Activated CD8-positive, alpha-beta memory T cell treated with anti-CD3 and anti-CD28 coated beads, Interleukin-2, amount 50 U/mL, for 48 hours (primary cell): ENCODE measurements around the gene NXPH3.
A peak's percentile ranks its signal among the peaks of the same experiment; 100 is the strongest.
"Not testable (repeated sequence)": the region's sequence is repeated elsewhere in the genome, so short reads cannot be mapped to it uniquely, and the experiment has no call there.

Source experiments
- DNase-seq: peaks from one replicate; pipeline ENCODE4 v3.0.0-alpha.2; 2020

NXPH3 gene

GRCh38 chr17:49575679-49576087, at the start of gene NXPH3:
TSS of gene NXPH3 (plus strand) at chr17:49575871. CDS start at chr17:49576220, 349 bp downstream.
- peak; percentile 93 for DNase-seq

- no peak for DNase-seq
These were observed 47.6 kb upstream of the NXPH3 start for GRCh38 chr17:49527927-49528651.

- no peak for DNase-seq
These were observed 46.7 kb upstream of the NXPH3 start for GRCh38 chr17:49528966-49529365.

- DNase-seq: no peak
These were observed 45.6 kb upstream of the NXPH3 start for GRCh38 chr17:49530118-49530517.

DNA sequence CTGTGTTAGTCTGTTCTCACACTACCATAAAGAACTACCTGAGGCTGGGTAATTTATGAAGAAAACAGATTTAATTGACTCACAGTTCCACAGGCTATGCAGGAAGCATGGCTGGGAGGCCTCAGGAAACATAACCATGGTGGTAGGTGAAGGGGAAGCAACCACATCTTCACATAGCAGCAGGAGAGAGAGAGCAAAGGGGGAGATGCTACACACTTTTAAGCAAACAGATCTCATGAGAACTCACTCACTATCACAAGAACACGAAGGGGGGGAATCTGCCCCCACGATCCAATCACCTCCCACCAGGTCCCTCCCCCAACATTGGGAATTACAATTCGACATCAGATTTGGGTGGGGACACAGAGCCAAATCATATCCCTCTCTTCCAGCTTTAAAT, 31.8 kb upstream of the NXPH3 start:
- DNase-seq: no peak

DNA sequence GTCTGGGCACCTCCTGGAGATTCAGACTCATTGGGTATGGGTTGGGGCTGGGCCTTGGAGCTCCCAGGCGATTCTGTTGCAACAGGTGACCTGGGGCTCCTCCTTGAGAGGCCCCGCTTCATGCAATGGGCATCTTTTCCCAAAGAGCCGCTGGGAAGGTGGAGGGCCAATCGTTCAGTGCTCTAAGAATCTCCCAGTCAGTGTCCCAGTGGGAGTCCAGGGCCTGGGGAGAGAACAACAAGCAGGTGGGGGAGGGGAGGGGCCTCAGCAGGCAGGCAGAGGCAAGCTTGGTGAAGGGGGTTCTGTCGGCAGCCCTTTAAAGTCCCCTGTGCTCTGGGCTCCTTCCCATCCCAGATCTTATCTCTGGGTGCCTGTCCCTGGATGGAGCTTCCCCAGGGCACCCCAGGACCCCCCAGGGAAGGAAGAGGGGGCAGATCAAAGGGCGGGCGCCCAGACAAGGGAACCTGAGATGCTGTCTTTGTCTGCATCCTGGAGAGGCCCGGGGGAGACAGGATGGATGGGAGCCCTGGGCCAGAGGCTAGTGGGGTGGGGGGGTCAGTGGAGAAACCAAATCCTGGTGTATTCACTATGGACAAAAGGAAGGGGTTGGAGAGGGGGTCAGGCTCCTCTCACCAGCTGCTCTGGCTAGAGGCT, 30.5 kb upstream of the NXPH3 start:
- DNase-seq: no peak

GRCh38 chr17:49545806-49546545, 29.7 kb upstream of the NXPH3 start:
- no peak for DNase-seq

DNA sequence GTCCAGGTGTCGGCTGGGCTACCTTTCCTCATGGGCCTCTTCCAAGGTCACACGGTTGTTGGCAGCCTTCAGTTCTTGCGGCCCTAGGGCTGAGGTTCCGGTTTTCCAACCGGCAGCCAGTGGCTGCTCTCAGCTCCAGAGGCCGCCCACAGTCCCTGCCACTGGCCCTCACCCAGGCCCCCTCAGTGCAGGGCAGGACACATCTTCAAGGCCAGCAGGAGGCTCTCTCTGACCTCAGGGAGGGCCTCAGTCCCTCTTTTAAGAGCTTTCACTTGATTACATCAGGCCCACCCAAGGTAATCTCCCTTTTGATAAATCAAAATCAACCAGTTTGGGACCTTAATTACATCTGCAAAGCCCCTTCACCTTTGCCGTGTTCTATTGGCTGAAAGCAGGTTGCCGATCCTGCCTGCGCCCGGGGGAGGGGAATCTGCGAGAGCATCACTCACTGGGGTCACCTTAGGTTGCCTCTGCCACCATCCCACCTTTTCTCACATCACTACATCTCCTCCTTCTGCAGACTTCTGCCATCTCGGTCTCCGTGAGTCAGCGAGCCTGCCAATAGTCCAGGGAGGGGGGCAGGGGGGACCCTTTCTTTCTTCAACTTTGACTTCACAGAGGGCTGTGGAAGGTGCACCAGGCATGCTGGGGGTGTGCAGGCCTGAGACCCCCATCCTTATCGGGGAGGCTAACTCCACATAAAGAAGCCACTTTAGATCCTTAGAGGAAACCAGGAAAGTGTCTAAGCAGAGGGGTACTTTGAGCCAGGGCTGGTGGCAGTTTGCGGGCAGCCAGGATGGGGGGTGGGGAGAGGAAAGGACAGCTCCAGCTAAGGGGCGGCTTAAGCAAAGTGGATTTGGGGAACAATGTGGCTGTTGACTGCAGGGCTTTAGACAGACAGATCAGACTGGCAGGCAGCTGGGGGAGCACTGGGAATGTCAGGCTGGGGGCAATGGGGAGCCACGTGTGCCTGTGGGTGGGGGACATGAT, 28.8 kb upstream of the NXPH3 start:
- no peak for DNase-seq

GRCh38 chr17:49547566-49547965, 28.1 kb upstream of the NXPH3 start:
- no peak for DNase-seq

DNA sequence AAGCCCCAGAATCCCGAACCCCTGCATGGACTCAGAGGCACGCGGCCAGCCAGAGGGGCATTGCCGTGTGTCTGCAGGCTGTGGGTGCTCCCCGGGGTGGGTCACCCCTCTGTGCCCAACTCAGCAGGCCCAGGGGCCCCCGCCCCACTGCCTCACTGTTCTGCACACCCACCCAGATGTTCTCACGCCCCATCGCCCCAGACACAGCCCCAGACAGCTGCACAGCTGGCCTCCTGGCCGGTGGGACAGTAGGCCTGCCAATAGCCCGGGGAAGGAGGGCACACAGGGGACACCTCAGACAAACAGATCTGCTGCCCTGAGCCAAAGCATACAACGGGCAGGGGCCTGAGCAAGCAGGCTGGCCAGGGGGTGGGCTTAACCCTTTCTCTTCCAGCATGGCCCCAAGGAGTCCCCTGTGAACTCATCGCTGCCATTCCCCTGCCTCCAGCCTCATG, 27.6 kb upstream of the NXPH3 start:
- DNase-seq: no peak

- DNase-seq: no peak
These were observed 27.0 kb upstream of the NXPH3 start for GRCh38 chr17:49548506-49549310.

GRCh38 chr17:49549311-49549605, 26.4 kb upstream of the NXPH3 start:
- no peak for DNase-seq

DNA sequence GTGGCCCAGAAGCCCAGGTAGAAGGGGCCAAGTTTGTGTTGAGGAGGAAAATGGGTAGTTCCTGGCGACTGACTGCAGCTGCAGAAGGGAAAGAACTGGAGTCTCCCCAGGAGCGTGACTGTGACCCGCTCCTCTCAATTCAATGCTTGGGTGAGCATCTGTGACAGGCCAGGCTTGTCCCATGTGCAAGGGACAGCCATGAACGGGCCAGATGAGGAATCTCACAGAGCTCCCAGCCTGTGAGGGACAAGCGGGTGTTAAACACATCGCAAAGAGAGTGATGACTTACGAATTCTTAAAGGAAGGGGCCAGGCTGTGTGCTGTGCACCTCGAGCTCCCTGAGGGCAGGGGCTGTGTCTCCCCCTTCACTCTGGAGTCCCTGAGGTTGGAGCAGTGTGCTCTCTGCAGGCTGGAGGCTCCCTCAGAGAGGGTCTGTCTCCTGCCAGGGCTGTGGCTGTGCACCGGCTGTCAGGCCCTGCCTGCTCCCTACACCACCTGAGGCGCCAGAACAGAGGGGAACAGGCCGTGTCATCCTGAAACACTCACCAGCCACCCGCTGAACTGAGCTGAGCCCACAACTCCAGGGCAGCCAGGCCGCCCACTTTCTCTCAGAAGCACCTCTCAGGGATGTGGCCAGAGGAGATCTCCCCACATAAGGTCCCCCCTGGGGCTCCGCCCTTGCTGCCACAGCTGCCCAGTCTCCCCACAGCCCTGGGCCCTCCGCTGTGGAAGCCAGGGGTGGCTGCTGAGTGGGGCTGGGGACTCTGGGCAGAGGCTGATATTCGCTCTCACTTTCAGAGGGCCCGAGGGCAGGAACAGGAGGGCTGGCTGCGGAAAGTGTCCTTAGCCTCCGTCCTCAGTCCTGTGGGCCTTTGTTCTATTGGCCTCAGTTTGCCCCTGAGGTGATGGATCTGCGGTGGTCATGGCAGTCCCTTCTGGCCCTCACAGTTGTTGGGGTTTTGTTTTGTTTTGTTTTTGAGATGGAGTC, 25.7 kb upstream of the NXPH3 start:
- DNase-seq: no peak

DNA sequence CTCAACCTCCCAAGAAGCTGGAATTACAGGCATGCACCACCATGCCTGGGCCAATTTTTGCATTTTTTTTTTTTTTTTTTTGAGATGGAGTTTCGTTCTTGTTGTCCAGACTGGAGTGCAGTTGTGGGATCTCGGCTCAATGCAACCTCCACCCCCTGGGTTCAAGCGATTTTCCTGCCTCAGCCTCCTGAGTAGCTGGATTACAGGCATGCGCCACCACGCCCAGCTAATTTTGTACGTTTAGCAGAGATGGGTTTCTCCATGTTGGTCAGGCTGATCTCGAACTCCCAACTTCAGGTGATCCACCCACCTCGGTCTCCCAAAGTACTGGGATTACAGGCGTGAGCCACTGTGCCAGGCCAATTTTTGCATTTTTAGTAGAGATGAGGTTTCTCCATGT, 24.9 kb upstream of the NXPH3 start:
- DNase-seq: not testable (repeated sequence)

DNA sequence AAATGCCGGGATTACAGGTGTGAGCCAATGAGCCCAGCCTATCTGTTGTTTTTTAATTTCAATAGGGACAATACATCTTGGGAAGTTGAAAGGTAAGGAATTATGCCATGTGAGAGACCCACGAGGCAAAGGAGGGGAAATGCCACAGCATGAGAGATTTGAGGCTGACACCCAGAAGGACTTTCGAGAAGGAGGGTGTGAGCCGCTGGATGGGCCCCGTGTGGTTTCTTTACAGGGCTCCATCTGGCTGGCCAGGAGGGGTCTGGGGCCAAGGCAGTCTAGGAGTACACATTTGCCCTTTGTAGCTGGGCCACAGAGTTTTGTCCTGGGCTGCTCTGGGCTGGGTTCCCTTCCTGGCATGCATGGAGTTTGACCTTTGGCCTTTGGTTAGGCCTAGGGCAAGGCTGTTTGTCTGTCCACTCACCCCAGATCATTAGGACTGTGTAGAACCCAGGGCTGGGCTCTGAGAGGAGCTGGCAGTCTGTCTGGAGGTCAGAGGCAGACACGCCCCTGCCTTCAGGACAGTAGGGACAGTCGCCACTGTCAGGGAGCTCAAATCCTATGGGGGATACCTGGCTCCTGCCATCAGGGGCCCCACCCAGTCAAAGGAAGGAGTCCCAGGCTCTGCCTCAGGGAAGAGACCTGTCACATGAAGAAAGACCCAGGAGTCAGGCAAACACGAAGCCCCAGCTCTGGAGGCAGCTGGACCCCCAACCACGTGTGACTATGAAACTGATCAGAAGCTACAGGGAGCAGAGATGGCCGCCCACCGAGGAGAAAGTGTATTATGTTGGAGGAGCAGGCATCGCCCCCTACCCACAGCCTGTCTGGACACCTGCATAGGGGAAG, 24.2 kb upstream of the NXPH3 start:
- DNase-seq: no peak

- no peak for DNase-seq
These were observed 23.5 kb upstream of the NXPH3 start for GRCh38 chr17:49552070-49552751.

DNA sequence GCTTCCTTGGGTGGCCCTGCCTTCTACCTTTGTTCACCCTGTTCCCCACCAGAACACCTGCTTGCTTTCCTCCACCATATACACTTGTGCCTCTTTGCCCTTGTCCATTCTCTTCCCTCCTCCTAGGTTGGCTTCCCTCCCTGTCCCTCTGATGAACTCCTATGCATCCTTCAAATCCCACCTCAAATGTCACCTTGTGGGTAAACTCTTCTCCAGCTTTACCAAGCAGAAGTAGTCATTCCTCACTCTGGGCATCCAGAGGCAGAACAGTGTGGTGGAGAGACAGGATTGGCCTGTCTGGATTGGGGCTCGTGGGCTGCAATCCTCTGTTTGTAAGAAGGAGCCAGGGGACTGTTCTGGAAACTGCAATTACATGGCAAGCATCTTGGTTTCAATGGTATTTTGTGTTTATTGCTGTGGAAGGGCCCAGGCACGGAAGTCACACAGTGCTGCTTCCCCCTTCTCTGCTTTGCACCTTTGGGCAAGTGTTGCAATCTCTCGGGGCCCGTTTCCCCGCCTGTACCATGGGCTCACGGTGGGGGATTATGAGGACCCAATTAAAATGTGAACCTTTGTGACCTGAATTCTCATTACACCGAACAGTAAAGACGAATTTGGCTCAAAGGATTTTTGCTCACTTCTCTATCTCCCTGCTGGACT, 21.9 kb upstream of the NXPH3 start:
- no peak for DNase-seq

GRCh38 chr17:49554694-49555494, 20.8 kb upstream of the NXPH3 start:
- no peak for DNase-seq
